ENCODE results near the gene RBM23.
A peak's percentile ranks its signal among the peaks of the same experiment; 100 is the strongest.
"Not testable (repeated sequence)": the region's sequence is repeated elsewhere in the genome, so short reads cannot be mapped to it uniquely, and the experiment has no call there.

Gene RBM23

DNA sequence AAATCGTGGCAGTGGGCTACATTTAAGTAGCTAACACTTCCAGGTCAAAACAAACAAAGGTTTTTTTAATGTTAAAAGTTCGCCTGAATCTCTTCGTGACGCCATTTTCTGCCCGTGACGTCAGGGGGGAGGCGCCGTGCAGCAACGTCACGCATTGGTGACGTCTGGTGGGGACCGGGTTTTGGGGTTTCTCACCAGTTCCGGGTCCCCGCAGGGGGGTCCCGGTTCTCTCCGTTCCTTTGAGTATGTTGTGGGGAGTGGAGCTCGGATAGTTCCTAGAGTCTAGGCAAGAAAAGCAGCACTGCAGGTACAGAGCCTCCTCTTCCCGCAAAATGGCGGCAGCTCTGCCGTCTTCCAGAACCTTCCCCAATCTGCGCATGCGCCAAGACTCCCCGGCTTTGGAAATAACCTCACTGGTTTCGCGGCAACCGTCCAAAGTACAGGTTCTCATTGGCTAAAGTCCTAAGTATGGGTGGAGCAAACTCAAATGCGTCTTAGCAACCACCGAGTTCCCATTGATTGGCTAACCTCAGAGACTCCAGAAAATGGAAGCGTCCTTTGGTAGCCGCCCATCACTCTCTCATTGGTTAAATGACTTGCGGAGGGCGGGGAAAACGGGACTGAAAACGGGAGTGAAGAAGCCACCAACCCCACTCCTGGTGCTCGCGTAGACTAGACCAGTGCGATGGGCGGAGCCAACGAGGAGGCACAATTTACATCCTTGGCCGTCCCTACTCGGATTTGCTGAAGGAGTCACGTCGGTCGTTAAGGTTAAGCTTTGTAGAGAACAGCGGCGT lies at the start of gene RBM23:
TSS of gene RBM23 (minus strand) at position 346 of the 797 bp plus-strand sequence.
- peaks cover 15% of the 10 kb centered on the region for H3K36me3 Mint-ChIP-seq
- peaks cover 56% of the 10 kb centered on the region for H3K4me1 Mint-ChIP-seq
- H3K27me3 Mint-ChIP-seq, result no peaks in the 10 kb centered on the region
- H3K27ac Mint-ChIP-seq, result peak within 1 kb of the TSS; percentile 99
- H3K4me3 Mint-ChIP-seq, result peak within 1 kb of the TSS; percentile 94
- no peaks in the 10 kb centered on the region for H3K9me3 Mint-ChIP-seq

DNA sequence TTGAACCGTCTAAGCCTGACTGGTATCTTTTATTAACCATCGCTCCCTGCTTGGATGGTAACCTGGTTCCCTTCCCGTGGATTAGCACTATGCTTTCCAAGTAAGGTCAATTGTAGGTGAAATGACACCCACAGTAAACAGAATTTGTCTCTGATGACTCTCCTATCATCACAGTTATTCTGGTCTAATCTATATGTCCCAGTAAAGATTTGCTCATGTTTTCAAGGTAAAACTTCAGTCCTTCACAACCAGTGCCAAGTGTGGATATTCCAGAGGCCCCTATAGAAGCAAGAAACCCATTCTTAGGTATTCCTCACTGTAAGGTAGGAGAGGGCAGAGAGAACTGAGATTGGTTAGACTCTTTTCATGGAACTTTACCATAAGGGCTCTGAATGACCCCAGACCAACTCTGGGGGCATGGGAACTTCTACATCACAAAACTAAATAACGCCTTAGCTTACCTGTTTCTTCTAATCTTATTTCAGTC lies 47.9 kb upstream of the RBM23 start:
- Mint-ChIP-seq H3K27me3 (no peaks in the 10 kb centered on the region), H3K4me1 (no peaks in the 10 kb centered on the region), H3K27ac (no peak overlapping the region), H3K36me3 (no peaks in the 10 kb centered on the region), H3K4me3 (no peak overlapping the region), H3K9me3 (no peaks in the 10 kb centered on the region)

DNA sequence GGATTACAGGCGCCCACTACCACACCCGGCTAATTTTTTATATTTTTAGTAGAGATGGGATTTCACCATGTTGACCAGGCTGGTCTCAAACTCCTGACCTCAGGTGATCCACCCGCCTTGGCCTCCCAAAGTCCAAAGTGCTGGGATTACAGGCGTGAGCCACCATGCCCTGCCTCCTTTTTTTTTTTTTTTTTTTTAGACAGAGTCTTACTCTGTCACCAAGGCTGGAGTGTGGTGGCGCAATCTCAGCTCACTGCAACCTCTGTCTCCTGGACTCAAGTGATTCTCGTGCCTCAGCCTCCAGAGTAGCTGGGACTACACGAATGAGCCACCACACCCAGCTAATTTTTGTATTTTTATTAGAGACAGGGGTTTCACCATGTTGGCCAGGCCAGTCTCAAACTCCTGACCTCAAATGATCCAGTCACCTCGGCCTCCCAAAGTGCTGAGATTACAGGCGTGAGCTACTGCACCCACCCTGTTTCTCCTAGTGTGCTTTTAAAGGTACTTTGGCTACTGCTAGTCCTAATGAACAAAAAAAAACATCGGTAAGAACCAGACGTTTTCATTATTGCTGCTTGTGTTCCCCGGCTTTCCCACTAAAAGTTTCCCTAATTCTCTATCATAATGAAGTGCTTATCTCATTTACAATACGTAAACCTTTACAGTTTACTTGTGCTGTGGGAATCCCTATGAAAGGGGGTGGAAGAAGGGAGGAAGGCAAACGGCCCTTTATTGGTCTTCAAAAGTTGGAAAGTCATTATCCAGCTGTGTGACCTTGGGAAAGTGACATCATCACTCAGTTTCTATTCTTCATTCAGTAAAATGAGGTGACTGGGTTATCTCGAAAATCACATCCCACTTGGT lies 47.2 kb upstream of the RBM23 start:
- not testable (repeated sequence) for H3K9me3 Mint-ChIP-seq, H3K27me3 Mint-ChIP-seq, H3K36me3 Mint-ChIP-seq, H3K27ac Mint-ChIP-seq, H3K4me1 Mint-ChIP-seq, H3K4me3 Mint-ChIP-seq

DNA sequence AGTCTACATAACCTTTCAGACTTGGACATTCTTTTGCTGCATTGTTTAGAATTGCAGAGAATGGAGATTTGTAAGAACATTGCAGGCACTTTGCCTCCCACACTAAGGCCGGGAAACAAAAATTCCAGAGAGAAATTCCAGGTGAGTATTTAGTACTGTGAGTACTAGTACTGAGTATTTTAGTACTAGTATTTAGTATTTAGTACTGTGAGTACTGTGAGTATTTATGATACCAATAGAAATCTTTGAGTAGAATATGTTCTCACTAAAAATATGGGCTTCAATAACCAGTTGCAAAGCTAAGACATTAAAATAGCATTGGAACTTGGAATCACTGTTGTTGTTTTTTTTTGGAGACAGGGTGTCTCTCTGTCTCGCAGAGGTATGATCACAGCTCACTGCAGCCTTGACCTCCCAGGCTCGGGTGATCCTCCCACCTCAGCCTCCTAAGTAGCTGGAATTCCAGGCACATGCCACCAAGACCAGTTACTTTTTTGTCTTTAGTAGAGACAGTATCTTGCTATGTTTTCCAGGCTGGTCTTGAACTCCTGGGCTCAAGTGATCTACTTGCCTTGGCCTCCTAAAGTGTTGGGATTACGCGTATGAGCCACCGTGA lies 43.2 kb upstream of the RBM23 start:
- Mint-ChIP-seq H3K9me3 (no peaks in the 10 kb centered on the region), H3K36me3 (no peaks in the 10 kb centered on the region), H3K27ac (no peak overlapping the region), H3K4me3 (no peak overlapping the region), H3K27me3 (no peaks in the 10 kb centered on the region), H3K4me1 (no peaks in the 10 kb centered on the region)

DNA sequence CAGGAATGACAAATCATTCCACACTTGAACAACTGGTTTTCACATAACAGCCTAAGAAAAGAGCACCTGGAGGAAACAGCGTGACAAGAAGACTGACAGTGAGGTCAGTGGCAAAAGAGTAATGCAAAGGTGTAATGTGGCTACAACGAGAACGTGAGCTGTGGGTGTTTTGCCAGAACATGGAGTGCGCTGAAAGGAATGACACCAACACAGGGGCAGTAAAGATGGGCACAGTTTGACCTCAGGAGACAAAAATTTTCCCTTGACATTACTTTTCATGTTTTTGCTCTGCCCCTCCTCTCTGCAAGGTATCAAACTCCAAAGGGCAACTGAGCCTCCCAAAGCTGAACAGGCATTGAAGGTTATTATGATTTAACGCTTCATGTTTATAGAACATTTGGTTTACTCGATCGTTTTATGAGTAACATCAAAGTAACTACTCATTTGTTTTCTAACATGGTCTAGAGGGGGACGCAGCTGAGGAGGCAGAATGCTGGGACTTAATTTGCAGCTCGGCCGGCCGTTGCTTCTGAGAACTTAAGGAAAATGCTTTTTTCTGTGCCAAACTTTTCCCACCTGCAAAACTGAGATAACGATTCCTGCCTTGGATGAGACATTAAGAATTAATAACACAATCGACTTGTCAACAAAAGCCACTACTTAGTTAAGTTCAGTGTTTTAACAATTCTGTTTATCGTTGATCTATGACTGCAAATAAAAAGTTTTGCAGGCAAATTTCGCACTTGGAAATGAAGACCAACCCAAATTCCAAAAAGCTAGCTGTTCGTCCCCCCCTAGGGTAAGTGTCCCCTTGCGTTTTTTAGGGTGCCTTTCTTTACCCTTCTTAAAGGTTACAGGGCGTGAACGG lies 37.0 kb upstream of the RBM23 start:
- H3K4me1 Mint-ChIP-seq, result peaks cover 20% of the 10 kb centered on the region
- peaks cover 3% of the 10 kb centered on the region for H3K36me3 Mint-ChIP-seq
- no peaks in the 10 kb centered on the region for H3K27me3 Mint-ChIP-seq
- H3K9me3 Mint-ChIP-seq, result no peaks in the 10 kb centered on the region
- H3K4me3 Mint-ChIP-seq, result peak overlapping the region; percentile 93
- peak overlapping the region; percentile 93 for H3K27ac Mint-ChIP-seq

DNA sequence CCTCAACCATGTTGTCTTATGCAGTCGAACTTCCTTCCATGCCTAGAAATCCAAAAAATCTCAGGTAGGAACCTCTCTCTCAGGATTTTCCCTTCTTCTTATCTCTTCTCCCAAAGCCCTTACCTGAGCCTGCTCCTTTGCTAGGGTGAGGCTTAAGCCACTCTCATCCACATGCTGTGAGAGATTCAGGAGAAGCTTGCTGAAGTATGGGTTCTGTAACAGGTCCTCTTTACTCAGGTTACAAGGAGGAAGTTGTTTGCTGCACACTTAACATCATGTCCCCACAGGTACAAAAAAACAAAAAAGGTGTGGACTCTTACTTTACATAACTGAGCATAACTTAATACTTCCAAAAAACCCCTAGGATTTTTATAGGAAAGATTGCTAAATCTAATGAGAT lies 33.5 kb upstream of the RBM23 start:
- H3K4me1 Mint-ChIP-seq, result peaks cover 20% of the 10 kb centered on the region
- peaks cover 7% of the 10 kb centered on the region for H3K36me3 Mint-ChIP-seq
- peak overlapping the region; percentile 30 for H3K27ac Mint-ChIP-seq
- no peak overlapping the region for H3K4me3 Mint-ChIP-seq
- H3K27me3 Mint-ChIP-seq, result no peaks in the 10 kb centered on the region
- H3K9me3 Mint-ChIP-seq, result no peaks in the 10 kb centered on the region

DNA sequence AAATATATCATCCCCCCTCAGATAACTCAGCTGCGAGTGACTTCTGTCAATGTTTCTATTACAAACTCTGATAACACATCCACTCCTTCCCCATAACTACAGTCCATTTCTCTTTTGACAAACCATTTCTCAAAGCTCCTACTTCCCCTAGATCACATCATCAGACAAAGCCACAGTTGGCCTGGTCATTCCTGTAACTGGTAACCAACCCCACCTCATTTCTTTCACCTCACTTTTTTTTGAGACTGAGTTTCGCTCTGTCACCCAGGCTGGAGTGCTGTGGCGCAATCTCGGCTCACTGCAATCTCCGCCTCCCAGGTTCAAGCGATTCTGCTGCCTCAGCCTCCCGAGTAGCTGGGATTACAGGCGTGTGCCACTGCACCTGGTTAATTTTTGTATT lies 32.8 kb upstream of the RBM23 start:
- peaks cover 10% of the 10 kb centered on the region for H3K36me3 Mint-ChIP-seq
- H3K9me3 Mint-ChIP-seq, H3K4me3 Mint-ChIP-seq, H3K27me3 Mint-ChIP-seq, H3K27ac Mint-ChIP-seq: not testable (repeated sequence)
- peaks cover 20% of the 10 kb centered on the region for H3K4me1 Mint-ChIP-seq

DNA sequence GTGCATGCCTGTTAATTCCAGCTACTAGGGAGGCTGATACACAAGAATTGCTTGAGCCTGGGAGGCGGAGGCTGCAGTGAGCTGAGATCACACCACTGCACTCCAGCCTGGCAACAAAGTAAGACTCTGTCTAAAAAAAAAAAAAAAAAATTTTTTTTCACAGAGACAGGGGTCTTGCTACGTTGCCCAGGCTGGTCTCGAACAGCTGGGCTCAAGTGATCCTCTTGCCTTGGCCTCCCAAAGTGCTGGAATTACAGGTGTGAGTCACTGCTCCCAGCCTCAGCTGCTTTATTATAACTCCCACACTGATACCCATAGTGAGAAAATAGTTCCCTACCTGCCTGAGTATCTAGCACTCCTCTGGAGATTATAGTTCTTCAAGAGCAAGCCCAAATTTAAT lies 26.7 kb upstream of the RBM23 start:
- H3K4me3 Mint-ChIP-seq, result no peak overlapping the region
- H3K4me1 Mint-ChIP-seq, result no peaks in the 10 kb centered on the region
- peaks cover 12% of the 10 kb centered on the region for H3K36me3 Mint-ChIP-seq
- H3K27ac Mint-ChIP-seq, result no peak overlapping the region
- H3K27me3 Mint-ChIP-seq, result no peaks in the 10 kb centered on the region
- H3K9me3 Mint-ChIP-seq, result no peaks in the 10 kb centered on the region

DNA sequence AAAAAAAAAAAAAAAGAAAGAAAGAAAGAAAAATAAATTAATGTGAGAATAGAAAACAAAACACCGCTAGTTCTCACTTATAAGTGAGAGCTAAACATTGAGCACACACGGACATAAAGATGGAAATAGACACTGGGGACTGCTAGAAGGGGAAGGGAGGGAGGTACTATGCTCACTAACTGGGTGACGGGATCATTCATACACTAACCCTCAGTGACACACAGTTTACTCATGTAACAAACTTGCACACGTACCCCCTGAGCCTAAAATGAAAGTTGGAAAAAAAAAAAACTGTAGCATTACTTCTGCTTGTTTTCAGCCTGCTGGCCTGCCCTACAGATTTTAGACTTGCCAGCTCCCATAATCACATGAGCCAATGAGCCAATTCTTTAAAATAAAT lies 20.7 kb upstream of the RBM23 start:
- Mint-ChIP-seq H3K27me3 (no peaks in the 10 kb centered on the region), H3K4me3 (no peak overlapping the region), H3K9me3 (no peaks in the 10 kb centered on the region), H3K27ac (no peak overlapping the region), H3K4me1 (no peaks in the 10 kb centered on the region), H3K36me3 (peaks cover 2% of the 10 kb centered on the region)

DNA sequence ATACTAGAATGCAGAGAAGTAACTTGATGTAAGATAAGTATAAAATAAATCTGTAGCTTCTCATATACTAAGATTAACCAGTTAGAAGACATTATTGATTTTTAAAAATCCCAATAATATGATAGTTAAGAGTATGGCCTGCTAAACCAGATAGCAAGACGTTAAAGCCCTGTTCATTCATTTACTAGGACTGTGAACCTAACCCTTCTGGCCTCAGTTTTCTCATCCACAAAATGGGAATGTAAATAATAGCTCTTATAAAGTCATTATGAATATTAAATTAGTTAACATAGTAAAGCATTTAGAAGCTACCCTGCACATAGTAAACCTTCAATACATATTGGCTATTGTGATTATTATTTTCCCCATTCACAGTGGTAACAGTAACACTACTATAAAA lies 16.2 kb upstream of the RBM23 start:
- Mint-ChIP-seq H3K36me3 (no peaks in the 10 kb centered on the region), H3K4me3 (no peak overlapping the region), H3K27me3 (no peaks in the 10 kb centered on the region), H3K4me1 (peaks cover 9% of the 10 kb centered on the region), H3K9me3 (no peaks in the 10 kb centered on the region), H3K27ac (no peak overlapping the region)

DNA sequence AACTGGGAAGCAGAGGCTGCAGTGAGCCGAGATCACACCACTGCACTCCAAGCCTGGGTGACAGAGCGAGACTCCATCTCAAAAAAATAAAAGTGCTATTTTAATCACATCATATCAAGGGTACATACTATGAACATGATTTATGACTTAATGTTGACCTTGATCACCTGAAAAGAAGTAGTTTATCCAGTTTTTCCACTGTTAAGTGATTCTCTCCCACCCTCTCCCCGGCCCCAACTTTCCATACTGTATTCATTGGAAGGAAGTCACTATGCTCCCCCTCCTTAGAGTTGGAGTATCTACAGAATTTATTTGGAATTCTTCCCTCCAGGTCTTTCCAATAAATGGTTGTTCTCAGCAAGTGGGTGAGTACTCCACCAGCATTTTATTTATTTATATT lies 13.2 kb upstream of the RBM23 start:
- Mint-ChIP-seq H3K36me3 (peaks cover 3% of the 10 kb centered on the region), H3K27me3 (no peaks in the 10 kb centered on the region), H3K4me1 (peaks cover 19% of the 10 kb centered on the region), H3K27ac (no peak overlapping the region), H3K4me3 (no peak overlapping the region), H3K9me3 (no peaks in the 10 kb centered on the region)

DNA sequence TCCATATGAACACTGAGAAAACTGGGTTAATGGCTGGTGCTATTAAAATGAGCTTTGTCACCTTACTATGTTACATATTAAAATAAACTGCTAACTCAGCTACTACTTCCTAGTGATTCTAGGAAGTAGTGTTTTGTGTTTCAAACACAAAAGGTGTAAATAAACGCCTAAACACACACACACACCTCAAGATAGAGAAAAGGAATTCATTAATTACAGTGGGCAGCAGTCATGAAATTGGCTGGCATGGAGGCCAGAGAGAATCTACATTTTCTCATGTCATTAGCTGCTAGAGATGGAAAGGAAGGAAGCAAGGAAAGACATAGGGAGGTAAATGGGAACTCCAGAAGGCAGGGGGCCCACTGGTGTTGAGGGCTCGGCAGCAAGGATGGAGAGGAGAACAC lies 11.0 kb upstream of the RBM23 start:
- H3K4me3 Mint-ChIP-seq, result no peak overlapping the region
- peaks cover 34% of the 10 kb centered on the region for H3K4me1 Mint-ChIP-seq
- H3K9me3 Mint-ChIP-seq, result no peaks in the 10 kb centered on the region

DNA sequence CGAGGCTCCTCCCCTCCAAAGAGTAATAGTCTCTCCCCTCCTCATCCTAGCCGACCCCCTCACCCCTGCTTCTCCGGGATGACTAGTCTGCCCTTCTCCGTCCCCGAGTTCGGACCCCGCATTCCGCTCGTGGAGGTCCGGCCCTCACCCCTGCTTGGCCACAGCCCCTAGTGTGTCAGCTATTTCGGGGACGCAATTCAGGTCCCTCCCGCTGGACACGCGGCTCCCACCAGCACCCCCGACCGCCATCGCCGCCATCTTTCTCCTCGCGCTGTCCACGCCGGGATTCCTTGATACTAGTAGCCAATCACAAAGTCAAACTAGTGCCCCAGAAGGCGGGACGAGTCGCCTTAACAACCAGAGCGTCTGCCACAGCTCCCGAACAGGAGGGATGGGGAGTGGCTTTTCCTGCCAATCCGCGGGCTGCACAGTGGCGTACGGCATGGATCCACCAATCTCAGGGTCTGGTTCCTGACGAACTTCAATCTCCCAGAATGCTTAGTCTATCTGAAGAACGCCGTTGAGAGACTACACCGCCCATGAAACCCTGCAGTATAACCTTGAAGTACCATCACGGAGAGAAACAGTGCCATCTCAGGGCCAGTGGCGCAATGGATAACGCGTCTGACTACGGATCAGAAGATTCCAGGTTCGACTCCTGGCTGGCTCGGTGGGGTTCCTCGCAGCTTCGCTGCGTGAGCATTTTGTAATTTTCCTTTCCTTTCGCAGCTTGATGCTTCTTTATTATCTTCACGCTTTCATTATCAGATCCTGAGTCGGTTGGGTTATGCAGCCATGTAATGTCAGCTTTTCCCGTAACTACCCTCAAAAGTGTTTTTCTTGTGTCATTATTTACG lies 10.4 kb upstream of the RBM23 start, which contains the start of gene PRMT5:
TSS of gene PRMT5 (minus strand) at position 273 of the 857 bp plus-strand sequence. CDS start at position 258, 15 bp downstream.
- no peaks in the 10 kb centered on the region for H3K27me3 Mint-ChIP-seq
- H3K27ac Mint-ChIP-seq, result no peak within 1 kb of the TSS
- no peaks in the 10 kb centered on the region for H3K9me3 Mint-ChIP-seq
- H3K4me3 Mint-ChIP-seq, result no peak within 1 kb of the TSS
- H3K36me3 Mint-ChIP-seq, result peaks cover 18% of the 10 kb centered on the region
- H3K4me1 Mint-ChIP-seq, result peaks cover 34% of the 10 kb centered on the region

More for the DNA sequence above, 11.0 kb upstream of the RBM23 start:
- Mint-ChIP-seq H3K27me3 (no peaks in the 10 kb centered on the region), H3K27ac (no peak overlapping the region), H3K36me3 (peaks cover 15% of the 10 kb centered on the region)

Data from activated naive CD4-positive, alpha-beta T cell treated with anti-CD3 and anti-CD28 coated beads, Interleukin-2, amount 50 U/mL, for 24 hours (primary cell).